ENCODE data around the gene CCDC77.

- TF ChIP-seq TCF7L2 (IDR thresholded peaks at IDR 0.05; ENCODE audit: borderline replicate concordance, extremely low read depth, insufficient read depth, insufficient read length) (peak; percentile 85), ATF3 (IDR thresholded peaks at IDR 0.05) (no peak), POLR2A (IDR thresholded peaks at IDR 0.05; ENCODE audit: borderline replicate concordance, extremely low read depth, insufficient read depth, insufficient read length) (no peak), CTCF (IDR thresholded peaks at IDR 0.05 in 2 of 3, conservative IDR thresholded peaks at IDR 0.05 in 1 of 3; ENCODE audit: borderline replicate concordance in 1 of 3, insufficient read depth in 1 of 3, low read depth in 2 of 3, low read length in 2 of 3) (no peak)
Observed at GRCh38 chr12:470133-470532, 68.7 kb downstream of the CCDC77 start.

Measured in HCT116 (cell line).